ENCODE data around the gene PRKCH. TPM values are rescaled to one million over a fixed set of nuclear protein-coding genes. Genes with fewer than 3 reads are reported as not detected.

Gene PRKCH
- total RNA-seq, 1 donor from 2014 or later, result 217 TPM

DNA sequence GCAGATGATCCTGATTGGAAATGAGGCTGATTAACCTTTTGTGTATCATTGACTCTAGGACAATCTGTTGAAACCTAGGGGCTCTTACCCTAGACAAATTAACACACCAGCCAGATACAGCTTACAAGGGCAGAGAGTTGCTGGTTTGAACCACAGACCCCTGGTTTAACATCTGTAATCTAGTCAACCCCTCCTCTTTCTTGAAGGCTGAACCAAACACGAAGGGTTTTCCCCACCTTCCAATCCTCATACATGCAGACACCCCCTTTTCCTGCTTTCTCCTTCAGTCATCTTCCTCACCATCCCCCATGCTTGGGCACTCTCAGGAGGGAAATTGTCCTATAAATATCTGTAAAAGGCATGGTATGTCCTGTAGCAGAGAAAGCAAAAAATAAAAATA lies 247.9 kb downstream of the PRKCH start:
- intact Hi-C loops (cut with micrococcal nuclease), result loop anchor here (2.0 kb wide), 2 partner anchors 17 to 93 kb away; no protein-coding TSS in a partner anchor

GRCh38 chr14:61569812-61570548 lies 248.6 kb downstream of the PRKCH start:
- intact Hi-C loops (cut with micrococcal nuclease), result loop anchor here (1.0 to 2.0 kb wide), 3 partner anchors 8 to 93 kb away; no protein-coding TSS in a partner anchor

GRCh38 chr14:61570549-61571290 lies 249.3 kb downstream of the PRKCH start:
- intact Hi-C loops (cut with micrococcal nuclease), result loop anchor here (1.0 kb wide), 1 partner anchor 8 kb away; no protein-coding TSS in a partner anchor

DNA sequence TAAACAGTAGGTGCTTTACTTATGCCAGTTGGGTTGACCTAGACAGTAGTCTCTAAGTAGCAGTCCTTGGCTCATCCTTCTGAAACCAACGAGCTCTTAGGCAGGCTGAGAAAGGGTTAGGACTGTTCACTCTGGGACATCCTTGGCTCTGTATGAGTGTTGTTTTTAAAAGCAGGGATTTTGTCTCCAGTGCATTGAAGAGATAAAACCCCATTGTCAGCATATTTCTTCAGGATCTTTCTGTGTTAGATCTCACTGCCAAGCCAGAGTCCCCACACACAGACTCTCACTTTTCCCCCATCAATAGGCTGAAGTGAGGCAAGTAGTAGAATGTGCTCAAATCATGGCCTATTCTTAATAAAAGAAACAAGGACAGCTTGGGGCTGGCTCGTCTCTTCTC lies 250.5 kb downstream of the PRKCH start:
- intact Hi-C loops (cut with micrococcal nuclease), result no loop called here

DNA sequence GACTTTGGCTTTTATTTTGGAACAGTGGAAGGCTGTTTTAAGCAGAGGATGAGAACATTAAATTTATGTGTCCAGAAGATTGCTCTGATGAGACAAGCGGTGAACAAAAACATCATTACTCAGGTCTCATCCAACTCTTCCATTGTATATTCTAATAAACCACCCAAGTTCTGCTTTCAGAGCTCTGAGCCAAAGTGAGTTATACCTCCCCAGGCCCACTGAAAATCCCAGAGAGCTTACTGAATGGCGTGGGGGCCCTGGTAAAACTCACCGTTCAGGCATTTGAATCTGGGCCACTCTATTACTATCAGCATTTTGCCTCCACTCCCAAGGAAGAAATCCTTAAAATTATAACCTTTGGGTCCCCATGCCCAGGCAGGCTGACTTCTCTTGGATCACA lies 251.9 kb downstream of the PRKCH start:
- intact Hi-C loops (cut with micrococcal nuclease), result no loop called here

- intact Hi-C loops (cut with micrococcal nuclease), result no loop called here
Observed at GRCh38 chr14:61573748-61574513, 252.6 kb downstream of the PRKCH start.

- intact Hi-C loops (cut with micrococcal nuclease), result no loop called here
Observed at GRCh38 chr14:61574514-61574807, 253.1 kb downstream of the PRKCH start.

DNA sequence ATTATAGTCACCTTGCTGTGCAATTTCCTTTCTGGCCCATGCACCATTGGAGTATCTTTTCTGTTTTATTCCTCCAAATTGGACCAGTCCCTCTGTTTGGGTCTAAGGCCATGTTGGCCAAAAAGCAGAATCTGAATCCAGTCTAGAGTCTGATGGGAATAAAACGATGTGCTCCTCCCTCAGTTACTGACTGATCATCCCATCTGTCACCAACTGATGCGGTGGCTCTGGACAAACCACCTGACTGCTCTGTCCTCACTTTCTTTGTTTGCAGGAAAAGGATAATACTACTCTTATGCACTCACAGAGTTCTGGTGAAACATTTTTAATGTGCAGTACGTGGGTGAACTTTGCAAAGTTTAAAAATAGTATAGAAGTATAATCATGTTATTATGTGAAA lies 253.7 kb downstream of the PRKCH start:
- intact Hi-C loops (cut with micrococcal nuclease), result no loop called here

DNA sequence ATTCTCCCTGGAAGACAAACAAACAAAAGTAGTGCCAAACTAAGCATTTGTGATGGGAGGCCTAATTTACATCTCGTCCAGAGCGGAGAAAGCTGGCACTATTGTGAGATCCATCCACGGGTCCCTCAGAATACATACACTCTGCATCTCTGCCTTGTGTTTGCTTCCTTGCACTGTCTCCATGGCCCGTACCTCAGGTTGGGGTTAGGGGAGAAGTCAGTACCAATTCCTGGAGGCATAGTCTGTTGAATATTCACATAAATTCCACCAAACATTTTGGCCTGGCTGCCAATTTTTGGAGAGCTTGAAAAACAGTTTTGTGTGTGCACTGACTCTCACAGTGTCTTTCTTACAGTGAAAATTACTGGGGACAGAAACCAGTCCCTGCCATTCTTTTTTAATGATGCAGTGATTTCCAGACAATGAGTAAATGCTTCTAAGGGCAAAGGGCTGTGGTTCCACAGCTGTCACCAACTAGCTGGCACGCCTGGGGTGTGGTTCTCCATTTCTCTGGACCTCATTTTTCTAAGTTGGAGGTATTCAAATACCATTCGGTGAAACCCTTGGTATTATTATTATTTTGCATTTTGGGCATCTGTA lies 254.3 kb downstream of the PRKCH start:
- intact Hi-C loops (cut with micrococcal nuclease), result no loop called here

- intact Hi-C loops (cut with micrococcal nuclease), result no loop called here
Observed at GRCh38 chr14:61577506-61577931, 256.1 kb downstream of the PRKCH start.

GRCh38 chr14:61578745-61579144 lies 257.4 kb downstream of the PRKCH start:
- intact Hi-C loops (cut with micrococcal nuclease), result loop anchor here (1.0 to 2.0 kb wide), 2 partner anchors 8 to 16 kb away; no protein-coding TSS in a partner anchor

DNA sequence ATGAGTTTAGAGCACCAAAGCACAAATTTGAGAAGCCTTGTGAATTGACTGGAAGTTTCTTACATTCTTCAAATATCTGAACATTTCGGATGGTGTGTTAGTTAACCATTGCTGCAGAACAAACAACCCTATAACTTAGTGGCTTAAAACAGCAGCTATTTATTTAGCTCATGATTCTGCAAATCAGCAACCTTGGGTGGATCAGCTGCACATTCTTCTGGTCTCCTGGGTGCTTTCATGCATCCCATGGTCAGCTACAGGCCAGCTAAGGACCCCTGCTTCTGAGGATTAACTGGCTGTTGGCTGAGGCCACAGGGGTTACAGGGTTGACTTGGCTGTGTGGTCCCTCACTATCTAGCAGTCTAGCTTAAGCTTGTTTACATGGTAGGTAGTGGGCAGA lies 260.0 kb downstream of the PRKCH start:
- intact Hi-C loops (cut with micrococcal nuclease), result no loop called here

DNA sequence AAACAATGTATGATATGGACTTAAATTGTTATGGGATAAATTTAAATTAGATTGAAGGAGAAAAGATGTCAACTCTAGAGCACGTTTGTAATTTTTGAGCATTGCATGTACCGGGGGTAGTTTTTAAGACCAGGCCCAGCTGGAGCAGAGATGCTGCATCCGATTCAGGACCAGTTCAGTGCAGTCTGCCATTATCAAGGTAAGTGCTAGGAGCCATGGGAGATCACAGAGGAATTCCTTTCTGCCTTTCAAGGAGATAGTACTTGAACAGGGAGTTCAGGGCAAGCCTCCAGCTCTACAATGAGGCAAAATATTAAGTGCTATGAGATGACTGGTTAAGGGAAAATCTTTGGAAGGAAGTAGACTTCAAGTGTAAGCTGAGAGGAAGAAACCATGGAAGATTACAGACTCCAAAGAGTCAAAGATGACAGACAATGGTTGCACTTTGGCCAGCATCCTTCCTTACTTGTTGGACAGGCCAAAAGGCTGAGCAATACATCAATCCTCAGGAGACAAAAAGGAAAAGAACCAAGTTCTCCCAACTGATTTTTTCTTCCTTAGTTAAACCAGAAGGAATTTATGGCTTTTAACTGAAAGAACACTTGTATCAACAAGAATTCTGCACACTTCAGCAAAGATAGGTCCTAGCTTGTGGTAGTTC lies 260.7 kb downstream of the PRKCH start:
- intact Hi-C loops (cut with micrococcal nuclease), result no loop called here

DNA sequence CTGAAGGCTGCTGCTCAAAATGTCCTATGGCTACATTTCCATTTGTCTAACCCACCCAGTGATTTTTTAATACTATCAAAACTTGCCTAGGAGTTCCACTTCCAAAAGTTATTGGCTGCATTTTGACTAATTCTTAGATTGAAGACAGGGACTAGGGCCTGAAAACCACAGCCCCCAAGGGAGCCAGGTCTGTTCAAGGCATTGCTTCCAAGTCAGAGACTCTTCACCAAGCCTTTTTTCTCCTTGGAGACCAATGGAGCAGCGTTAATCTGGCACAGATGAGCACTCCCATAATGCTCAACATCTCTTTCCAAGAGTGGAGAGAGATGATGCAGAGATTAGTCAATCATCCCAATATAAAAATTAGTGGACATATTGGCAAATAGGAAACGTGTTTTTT lies 261.4 kb downstream of the PRKCH start:
- intact Hi-C loops (cut with micrococcal nuclease), result no loop called here

GRCh38 chr14:61584331-61584741 lies 263.0 kb downstream of the PRKCH start:
- intact Hi-C loops (cut with micrococcal nuclease), result no loop called here

DNA sequence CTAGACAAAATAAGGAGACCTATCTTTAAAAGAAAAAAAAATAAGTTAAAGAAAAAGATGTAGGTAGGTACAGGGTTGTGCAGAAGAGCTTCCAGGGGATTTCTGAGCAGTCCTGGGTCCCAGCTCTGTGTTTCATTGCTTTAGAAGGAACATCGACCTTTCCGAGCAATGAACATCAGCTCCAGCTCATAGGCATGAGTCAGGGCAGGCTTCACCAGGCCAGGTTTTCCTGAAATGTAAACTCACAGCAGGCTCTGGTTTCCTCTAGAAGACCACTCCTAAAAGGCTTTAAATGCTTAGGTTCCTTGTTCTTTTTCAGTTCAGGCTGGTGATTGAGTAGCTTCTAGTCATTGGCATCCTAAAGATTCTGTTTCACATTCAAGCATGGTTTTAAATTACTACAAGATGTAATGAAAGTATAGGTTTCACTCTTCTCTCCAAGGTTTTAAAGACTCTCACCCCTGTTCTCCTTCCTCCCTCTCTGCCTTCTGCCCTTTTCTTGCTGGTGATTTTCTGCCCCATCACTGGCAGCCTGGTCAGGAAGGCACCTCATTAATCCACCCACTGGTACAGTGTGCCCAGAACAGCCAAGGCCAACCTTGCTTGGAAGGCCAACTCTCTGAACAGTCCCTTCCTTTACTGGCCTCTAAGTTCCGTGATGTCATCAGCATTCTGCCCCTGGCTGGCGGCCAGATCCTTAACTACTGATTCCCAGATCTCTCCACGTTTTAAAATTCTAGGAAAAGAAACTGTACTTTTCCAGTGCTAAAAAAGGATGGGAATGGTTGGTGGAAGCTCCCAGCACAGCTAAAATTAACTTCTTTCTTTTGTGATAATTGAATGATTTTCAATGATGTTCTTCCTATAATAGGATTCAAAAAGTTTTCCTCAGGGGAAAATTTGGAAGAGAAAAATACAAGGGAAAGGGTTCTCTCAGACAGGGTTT lies 264.5 kb downstream of the PRKCH start:
- intact Hi-C loops (cut with micrococcal nuclease), result no loop called here

GRCh38 chr14:61586544-61587055 lies 265.2 kb downstream of the PRKCH start:
- intact Hi-C loops (cut with micrococcal nuclease), result no loop called here

DNA sequence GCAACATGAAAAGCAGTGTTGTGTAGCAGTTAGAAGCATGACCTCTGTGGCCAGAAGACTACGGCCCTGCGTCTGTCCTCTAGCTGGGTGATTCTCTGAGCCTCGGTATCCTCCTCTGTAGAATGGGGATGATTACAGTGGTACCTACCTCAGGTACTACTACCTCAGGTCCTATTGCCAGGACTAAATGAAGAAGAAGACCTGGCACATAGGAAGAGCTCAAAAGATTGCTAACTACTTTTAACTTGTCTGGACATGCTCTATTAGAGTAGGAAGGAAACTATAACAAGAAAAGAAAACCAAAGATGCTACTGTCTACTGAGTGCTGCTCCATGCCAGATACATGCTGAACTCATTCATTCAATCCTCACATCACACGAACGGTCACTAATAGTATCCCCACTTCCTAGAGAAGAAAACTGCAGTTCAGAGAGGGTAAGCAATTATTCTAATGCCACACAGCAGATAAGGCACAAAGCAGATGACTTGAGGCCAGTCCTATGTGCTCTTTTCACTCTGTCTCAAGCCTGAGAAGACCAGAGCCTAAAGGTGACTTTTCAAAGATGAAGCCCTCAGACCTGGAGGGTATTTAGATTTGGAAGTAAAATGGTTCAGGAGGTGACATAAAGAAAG lies 265.8 kb downstream of the PRKCH start:
- intact Hi-C loops (cut with micrococcal nuclease), result no loop called here

DNA sequence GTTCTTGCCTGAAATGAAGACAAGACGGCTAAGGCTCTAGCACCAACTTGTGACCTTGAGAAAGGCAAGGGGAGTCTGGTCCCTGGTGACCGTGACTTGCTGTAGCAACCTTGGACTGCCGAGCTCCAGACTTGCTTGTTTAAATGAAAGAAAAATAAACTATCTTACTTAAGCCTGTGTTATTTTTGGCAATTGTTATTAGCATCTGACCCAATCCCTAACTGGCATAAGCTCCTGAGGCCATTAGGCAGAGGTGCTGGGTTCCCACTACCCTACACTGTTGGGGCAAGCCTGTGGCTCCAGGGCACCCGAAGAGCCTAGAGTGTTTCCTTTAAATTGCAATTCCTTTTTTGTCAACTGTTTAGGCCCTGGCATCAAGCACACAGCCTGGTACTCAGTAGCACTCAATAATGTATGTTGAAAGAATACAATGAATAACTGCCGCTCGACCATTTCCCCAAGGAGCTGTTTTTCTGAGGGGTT lies 267.1 kb downstream of the PRKCH start:
- intact Hi-C loops (cut with micrococcal nuclease), result no loop called here
